GM21381 (cell line): ENCODE results near the gene ST8SIA5.

Experiments used
- ATAC-seq: cut with Tn5 transposase; IDR thresholded peaks from one replicate; pipeline ENCODE4 v1.9.1; 2021; ENCODE audit warnings: mild to moderate bottlenecking, moderate library complexity; ENCODE audit not compliant: unreplicated experiment

ST8SIA5 gene

DNA sequence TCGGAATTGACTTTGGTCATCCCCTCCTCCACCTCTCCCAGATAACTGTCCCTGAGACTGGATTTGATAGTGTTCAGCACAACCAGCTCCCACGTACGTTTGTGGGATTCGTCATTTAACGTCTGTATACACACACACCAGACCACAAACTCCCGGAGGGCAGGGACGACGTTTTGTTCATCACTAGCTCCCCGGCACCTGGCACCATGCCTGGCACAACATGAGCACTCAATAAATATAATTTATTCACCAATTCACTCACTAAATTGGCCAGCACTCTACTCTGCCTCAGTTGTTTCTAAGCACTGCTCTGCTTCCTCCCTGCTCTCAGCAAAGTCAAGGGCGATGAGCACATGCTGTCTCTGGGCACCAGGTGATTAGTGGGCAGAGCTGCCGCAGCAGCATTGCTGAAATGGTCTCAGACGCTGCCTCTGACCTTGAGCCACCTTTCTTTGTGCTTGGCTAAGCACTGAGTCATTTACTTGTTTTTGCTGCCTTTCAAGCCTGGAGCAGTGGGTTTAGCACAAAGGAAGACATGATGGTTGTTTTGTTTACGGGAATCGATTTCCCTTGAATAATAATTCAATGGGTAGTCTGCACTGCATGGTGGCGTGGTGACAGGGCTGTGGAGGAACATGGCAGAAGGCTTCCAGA is 80.5 kb downstream of the ST8SIA5 start:
- ATAC-seq = no peak

DNA sequence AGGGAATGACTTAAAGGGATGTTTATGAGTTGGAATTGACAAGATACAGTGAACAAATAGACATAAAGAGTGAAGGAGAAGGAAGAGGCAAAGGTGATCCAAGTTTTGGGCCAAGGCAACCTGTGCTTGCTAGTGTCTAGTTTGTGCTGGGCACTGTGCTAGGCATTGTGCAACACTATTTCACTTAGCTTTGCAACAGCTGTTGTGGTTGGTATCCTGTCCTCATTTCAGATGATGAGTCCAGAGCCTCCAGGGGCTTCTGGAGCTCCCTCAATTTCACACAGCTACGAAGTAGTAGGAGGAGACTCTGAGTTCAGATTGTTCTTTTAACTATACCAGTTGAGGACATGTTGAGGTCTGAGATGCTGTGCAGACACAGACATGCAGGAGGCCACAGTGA is 81.7 kb downstream of the ST8SIA5 start:
- no peak for ATAC-seq

DNA sequence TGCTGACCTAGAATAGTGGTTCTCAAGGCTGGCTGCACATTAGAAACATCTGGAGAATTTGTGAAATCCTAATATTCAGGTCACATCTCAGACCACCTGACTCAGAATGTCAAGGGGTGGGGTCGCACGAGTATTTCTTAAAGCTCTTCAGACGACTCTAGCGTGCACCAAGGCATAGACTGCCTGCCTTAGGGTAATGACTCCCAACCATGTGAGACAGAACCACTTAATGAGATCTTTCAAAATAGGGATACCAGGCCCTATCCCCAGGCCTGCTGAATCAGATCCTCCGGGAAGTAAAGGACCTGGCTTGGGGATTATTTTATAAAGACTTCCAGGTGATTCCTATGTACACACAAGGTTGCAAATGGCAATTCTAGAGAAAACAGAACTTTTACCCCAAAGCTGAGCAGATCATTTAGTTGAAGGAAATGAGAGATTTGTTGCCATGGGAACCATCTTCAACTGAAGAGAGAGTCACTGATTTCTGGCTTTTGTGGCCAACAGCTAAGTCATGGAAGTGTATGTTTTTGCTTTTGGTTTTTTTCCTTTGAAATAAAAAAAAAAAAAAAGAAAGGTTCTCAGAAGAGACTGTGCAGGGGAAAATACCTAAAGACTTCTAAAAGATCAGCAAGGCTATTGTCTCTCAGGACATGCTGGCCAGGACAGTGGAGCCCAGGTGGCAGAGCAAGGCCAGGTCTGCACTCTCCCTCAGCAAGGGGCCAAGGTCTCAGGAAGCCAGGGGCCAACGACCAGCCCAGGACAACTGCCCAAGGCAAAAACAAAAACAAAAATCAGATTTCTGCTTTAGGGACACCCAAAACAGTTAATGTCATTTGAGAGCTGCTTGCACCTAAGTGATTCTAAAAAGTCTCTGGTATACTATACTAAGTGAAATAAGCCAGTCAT is 84.5 kb downstream of the ST8SIA5 start:
- ATAC-seq = no peak

GRCh38 chr18:46668694-46669093 is 88.2 kb downstream of the ST8SIA5 start:
- ATAC-seq = no peak

DNA sequence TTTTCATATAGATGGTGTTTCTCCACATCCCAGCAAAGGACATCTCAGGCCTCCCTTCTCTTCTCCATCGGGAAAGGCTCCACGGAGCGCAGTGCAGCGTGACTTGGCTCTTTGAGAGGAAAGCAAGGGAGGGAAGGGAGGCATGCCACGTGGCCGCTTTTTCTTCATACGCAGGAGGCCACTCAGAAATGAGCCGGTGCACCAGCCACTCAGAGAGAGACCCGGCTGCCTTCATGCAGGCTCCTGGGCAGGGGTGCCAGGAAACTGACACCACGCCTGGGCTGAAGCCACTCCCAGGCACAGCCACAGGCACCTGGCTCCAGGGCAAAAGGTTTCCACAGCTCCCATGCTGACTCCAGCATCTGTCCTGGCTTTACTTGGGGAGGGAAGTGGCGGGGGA is 88.7 kb downstream of the ST8SIA5 start:
- no peak for ATAC-seq

- no peak for ATAC-seq
These were observed 93.3 kb downstream of the ST8SIA5 start for GRCh38 chr18:46663539-46663938.

GRCh38 chr18:46660957-46661749 is 95.7 kb downstream of the ST8SIA5 start:
- no peak for ATAC-seq

DNA sequence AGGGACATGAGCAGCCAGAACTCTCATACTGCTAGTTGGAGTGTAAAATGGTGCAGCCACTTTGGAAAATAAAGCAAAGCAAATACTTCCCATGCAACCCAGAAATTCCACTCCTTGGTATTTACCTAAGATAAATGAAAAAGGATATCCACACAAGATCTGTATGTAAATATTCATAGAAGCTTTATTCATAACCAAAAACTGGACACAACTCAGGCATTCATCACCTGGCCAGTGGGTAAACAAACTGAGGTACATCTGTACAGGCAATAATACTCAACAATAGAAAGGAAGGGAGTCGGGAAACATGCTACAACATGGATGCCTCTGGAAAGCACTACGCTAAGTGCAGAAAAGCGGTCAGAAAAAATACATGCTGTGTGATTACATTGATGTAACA is 97.4 kb downstream of the ST8SIA5 start:
- no peak for ATAC-seq

GRCh38 chr18:46657115-46657955 is 99.5 kb downstream of the ST8SIA5 start, which contains the start of gene LOXHD1:
Gene LOXHD1, minus strand, starts transcription at chr18:46657220. Its CDS starts 187 bp downstream, at chr18:46657033.
- ATAC-seq = no peak

GRCh38 chr18:46656326-46657114 is 100.3 kb downstream of the ST8SIA5 start:
- no peak for ATAC-seq

- no peak for ATAC-seq
These were observed 104.5 kb downstream of the ST8SIA5 start for GRCh38 chr18:46652372-46652771.

DNA sequence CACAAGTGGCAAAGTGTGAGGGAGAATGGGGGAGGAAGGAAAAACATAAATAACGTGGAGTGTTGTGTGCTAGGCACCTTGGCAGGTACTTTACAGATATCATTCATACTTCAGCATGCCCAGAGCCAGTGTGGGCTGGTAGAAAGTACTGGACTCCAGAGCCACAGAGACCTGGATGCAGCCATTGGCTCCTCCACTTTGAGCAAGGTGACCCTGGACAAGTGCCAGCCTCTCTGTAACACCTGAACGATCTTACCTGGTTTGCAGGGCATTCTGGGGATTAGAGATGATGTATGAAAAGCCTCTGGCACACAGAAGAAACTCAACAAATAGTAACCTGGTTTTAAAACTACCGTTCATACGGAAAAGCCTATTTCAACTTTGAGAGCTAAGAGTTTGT is 106.2 kb downstream of the ST8SIA5 start:
- no peak for ATAC-seq

DNA sequence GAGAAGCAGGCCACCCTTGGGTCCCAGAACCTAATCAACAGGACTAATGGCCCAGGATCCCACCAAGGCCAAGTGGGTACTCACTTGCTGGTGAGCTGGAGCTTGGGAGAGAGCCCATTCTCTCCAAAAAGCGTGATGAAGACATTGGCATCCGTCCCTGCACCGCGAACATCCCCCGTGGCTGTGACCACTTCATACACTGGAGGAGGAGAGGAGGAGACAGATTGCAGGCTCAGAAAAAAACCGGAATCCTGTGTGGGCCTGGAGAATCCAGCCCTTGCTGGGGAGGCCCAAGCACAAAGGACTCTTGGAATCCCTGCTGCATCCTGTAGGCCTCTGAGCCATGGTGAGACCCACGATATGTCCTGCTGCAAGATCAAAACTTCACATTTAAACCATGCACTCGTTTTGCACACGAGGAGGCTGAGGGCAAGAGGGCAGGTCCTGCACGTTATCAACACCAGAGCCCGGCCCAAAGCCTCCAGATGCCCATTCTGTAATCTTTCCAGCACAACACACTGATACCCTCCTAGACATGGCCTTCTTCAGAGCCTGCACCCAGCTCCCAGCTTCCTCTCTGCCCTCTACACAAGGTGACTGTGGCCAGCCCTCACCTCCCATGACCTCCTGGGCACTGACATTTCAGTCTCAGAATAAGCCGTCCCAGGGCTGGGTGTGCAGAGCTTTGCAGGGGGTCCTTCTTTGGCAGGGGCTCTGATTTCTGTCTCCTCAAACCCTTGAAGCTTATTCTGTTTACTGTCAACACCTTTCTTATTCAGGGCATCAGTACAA is 107.6 kb downstream of the ST8SIA5 start:
- ATAC-seq = no peak

GRCh38 chr18:46646468-46646867 is 110.4 kb downstream of the ST8SIA5 start:
- ATAC-seq = no peak

DNA sequence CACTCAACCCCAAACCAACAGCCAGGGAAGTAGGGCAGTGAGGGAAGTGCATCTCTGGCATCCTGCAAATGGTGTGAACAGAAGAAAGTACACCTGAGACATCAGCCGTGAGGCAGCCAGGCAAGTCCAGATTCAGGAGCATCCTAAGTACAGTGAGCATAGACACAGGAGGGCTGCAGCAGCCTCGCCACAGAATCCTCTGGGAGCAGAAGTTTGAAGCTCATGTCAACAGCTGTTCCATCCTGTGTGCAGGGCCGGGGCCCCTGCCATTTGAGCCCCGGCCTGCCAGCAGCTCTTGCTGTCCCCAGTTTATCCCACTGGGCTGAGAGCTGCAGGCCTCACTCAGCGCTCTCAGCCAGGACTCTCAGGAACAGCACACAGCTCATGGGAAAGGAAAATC is 114.3 kb downstream of the ST8SIA5 start:
- ATAC-seq = no peak

DNA sequence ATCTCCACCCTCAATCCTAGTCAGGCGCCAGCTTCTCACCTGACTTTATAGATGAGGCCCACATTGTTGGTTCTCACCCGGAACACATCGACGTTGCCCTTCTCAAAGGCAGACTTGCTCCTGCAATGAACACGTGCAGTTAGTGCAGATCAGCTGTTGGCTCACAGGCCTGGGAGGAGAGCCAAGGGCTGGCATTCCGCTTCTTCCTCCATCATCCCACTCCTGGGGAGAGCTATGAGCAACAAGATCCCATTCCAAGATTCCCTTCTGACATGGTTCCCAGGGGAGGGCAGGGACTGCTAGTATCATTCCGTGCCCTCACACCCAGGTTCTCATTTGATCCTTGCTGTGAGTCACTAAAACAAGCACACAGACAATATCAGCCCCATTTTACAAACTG is 114.9 kb downstream of the ST8SIA5 start:
- no peak for ATAC-seq

- ATAC-seq = no peak
These were observed 117.5 kb downstream of the ST8SIA5 start for GRCh38 chr18:46639386-46639785.

GRCh38 chr18:46636040-46636630 is 120.7 kb downstream of the ST8SIA5 start:
- ATAC-seq = no peak
